MG63 (cell line): Measurements from ENCODE around the gene FOSL2. TPM values are rescaled to one million over a fixed set of nuclear protein-coding genes. Genes with fewer than 3 reads are reported as not detected.

Source experiments
- DNase-seq: peaks from one replicate; pipeline ENCODE4 v3.0.0-alpha.2; 2020
- H3K27me3 ChIP-seq: fragments of 250-450 bp; sonication (Bioruptor Pico); 2 replicates; pipeline ENCODE4 v1.5.1; 2020; ENCODE audit warnings: mild to moderate bottlenecking, moderate library complexity
- H3K36me3 ChIP-seq: fragments of 250-450 bp; sonication (Bioruptor Pico); 2 replicates; pipeline ENCODE4 v1.5.1; 2020; ENCODE audit warnings: mild to moderate bottlenecking, moderate library complexity
- H3K4me3 ChIP-seq: fragments of 250-450 bp; sonication (Bioruptor Pico); 2 replicates; pipeline ENCODE4 v1.5.1; 2020; ENCODE audit warnings: mild to moderate bottlenecking, moderate library complexity
- H3K9me3 ChIP-seq: fragments of 250-450 bp; sonication (Bioruptor Pico); 2 replicates; pipeline ENCODE4 v1.5.1; 2020; ENCODE audit warnings: mild to moderate bottlenecking, moderate library complexity
- total RNA-seq: library from RNA; depleted of rRNA; stranded (reverse); fragments of >200 nt; shearing (Covaris generic); gene quantifications from 2 replicates; pipeline ENCODE4 v1.2.3, GENCODE V29; 2014; ENCODE audit warnings: low replicate concordance

The FOSL2 gene
- total RNA-seq, 1 experiment from 2014 or later: 46.9 TPM

GRCh38 chr2:28352610-28353195, 40.0 kb upstream of the FOSL2 start:
- Histone ChIP-seq H3K27me3 (no peaks in the 10 kb centered on the region), H3K4me3 (no peak overlapping the region), H3K9me3 (no peaks in the 10 kb centered on the region), H3K36me3 (0 out of 2 replicates have a peak, but pooled peaks cover 2% of the 10 kb centered on the region)
- no peak for DNase-seq

GRCh38 chr2:28354920-28355520, 37.6 kb upstream of the FOSL2 start:
- DNase-seq: no peak
- no peak overlapping the region for H3K4me3 ChIP-seq
- H3K36me3 ChIP-seq: 0 out of 2 replicates have a peak, but pooled peaks cover 2% of the 10 kb centered on the region
- no peaks in the 10 kb centered on the region for H3K27me3 ChIP-seq
- H3K9me3 ChIP-seq: no peaks in the 10 kb centered on the region

- 0 out of 2 replicates have a peak, but pooled peaks cover 2% of the 10 kb centered on the region for H3K36me3 ChIP-seq
- H3K9me3 ChIP-seq: no peaks in the 10 kb centered on the region
- H3K4me3 ChIP-seq: no peak overlapping the region
- DNase-seq: peak; percentile 44
- H3K27me3 ChIP-seq: no peaks in the 10 kb centered on the region
These were observed 37.0 kb upstream of the FOSL2 start for GRCh38 chr2:28355521-28356094.

- no peaks in the 10 kb centered on the region for H3K27me3 ChIP-seq
- H3K9me3 ChIP-seq: no peaks in the 10 kb centered on the region
- 0 out of 2 replicates have a peak, but pooled peaks cover 2% of the 10 kb centered on the region for H3K36me3 ChIP-seq
- H3K4me3 ChIP-seq: no peak overlapping the region
- DNase-seq: peak; percentile 95
These were observed 36.4 kb upstream of the FOSL2 start for GRCh38 chr2:28356095-28356911.

- Histone ChIP-seq H3K36me3 (0 out of 2 replicates have a peak, but pooled peaks cover 2% of the 10 kb centered on the region), H3K4me3 (no peak overlapping the region), H3K9me3 (no peaks in the 10 kb centered on the region), H3K27me3 (no peaks in the 10 kb centered on the region)
- peak; percentile 27 for DNase-seq
These were observed 35.6 kb upstream of the FOSL2 start for GRCh38 chr2:28357055-28357454.

GRCh38 chr2:28357948-28358667, 34.5 kb upstream of the FOSL2 start:
- no peaks in the 10 kb centered on the region for H3K9me3 ChIP-seq
- H3K4me3 ChIP-seq: no peak overlapping the region
- 0 out of 2 replicates have a peak, but pooled peaks cover 2% of the 10 kb centered on the region for H3K36me3 ChIP-seq
- no peak for DNase-seq
- H3K27me3 ChIP-seq: no peaks in the 10 kb centered on the region

GRCh38 chr2:28358668-28359201, 33.9 kb upstream of the FOSL2 start:
- DNase-seq: no peak
- no peak overlapping the region for H3K4me3 ChIP-seq
- no peaks in the 10 kb centered on the region for H3K27me3 ChIP-seq

GRCh38 chr2:28359222-28360057, 33.2 kb upstream of the FOSL2 start:
- no peak overlapping the region for H3K4me3 ChIP-seq
- H3K9me3 ChIP-seq: no peaks in the 10 kb centered on the region
- H3K36me3 ChIP-seq: 0 out of 2 replicates have a peak, but pooled peaks cover 2% of the 10 kb centered on the region
- DNase-seq: no peak
- H3K27me3 ChIP-seq: no peaks in the 10 kb centered on the region

More at GRCh38 chr2:28358668-28359201, 33.9 kb upstream of the FOSL2 start:
- Histone ChIP-seq H3K36me3 (0 out of 2 replicates have a peak, but pooled peaks cover 2% of the 10 kb centered on the region), H3K9me3 (no peaks in the 10 kb centered on the region)

GRCh38 chr2:28360058-28360717, 32.5 kb upstream of the FOSL2 start:
- no peaks in the 10 kb centered on the region for H3K27me3 ChIP-seq
- no peak for DNase-seq
- H3K4me3 ChIP-seq: no peak overlapping the region
- H3K36me3 ChIP-seq: 0 out of 2 replicates have a peak, but pooled peaks cover 2% of the 10 kb centered on the region
- no peaks in the 10 kb centered on the region for H3K9me3 ChIP-seq

GRCh38 chr2:28360718-28361293, 31.9 kb upstream of the FOSL2 start:
- Histone ChIP-seq H3K36me3 (0 out of 2 replicates have a peak, but pooled peaks cover under 1% of the 10 kb centered on the region), H3K4me3 (no peak overlapping the region), H3K27me3 (no peaks in the 10 kb centered on the region), H3K9me3 (no peaks in the 10 kb centered on the region)
- peak; percentile 65 for DNase-seq

GRCh38 chr2:28361991-28362710, 30.5 kb upstream of the FOSL2 start:
- no peaks in the 10 kb centered on the region for H3K36me3 ChIP-seq
- no peaks in the 10 kb centered on the region for H3K9me3 ChIP-seq
- DNase-seq: no peak
- H3K4me3 ChIP-seq: no peak overlapping the region
- H3K27me3 ChIP-seq: no peaks in the 10 kb centered on the region

- H3K36me3 ChIP-seq: no peaks in the 10 kb centered on the region
- DNase-seq: no peak
- no peaks in the 10 kb centered on the region for H3K9me3 ChIP-seq
- no peak overlapping the region for H3K4me3 ChIP-seq
- no peaks in the 10 kb centered on the region for H3K27me3 ChIP-seq
These were observed 29.6 kb upstream of the FOSL2 start for GRCh38 chr2:28362991-28363521.

GRCh38 chr2:28363686-28364280, 28.9 kb upstream of the FOSL2 start:
- Histone ChIP-seq H3K27me3 (no peaks in the 10 kb centered on the region), H3K9me3 (no peaks in the 10 kb centered on the region), H3K4me3 (no peak overlapping the region), H3K36me3 (no peaks in the 10 kb centered on the region)
- no peak for DNase-seq
